HepG2 (cell line): ENCODE measurements around the gene BPIFB4. TPM values are rescaled to one million over a fixed set of nuclear protein-coding genes. Genes with fewer than 3 reads are reported as not detected.

Source experiments
- ATAC-seq: fragments of 200-7000 bp; cut with Tn5 transposase; 3 replicates; pipeline ENCODE4 v1.9.1; 2020; ENCODE audit warnings: mild to moderate bottlenecking, moderate library complexity
- BruUV-seq: library from RNA; stranded (reverse); fragments of 400-500 nt; replicated peaks from 2 replicates; lab custom pipeline; 2021; lab: Mats Ljungman, UMichigan
- CTCF ChIA-PET: fragments of 300-600 bp; formaldehyde crosslinking; extraction: SDS; loops from one replicate; lab custom pipeline; 2021; ENCODE audit warnings: low total read pairs, inconsistent platforms, low intra/inter-chr PET ratio; lab: Yijun Ruan, JAX
- POLR2A ChIA-PET: fragments of 350-600 bp; sonication (Branson Sonifier 250); formaldehyde crosslinking; loops from one replicate; lab custom pipeline; 2020; ENCODE audit warnings: antibody characterized with exemption, inconsistent platforms; lab: Yijun Ruan, JAX
- DNase-seq: peaks from one replicate; pipeline ENCODE4 v3.0.0-alpha.2; 2015; ENCODE audit warnings: low spot score
- FAIRE-seq: peaks from 3 replicates; lab custom pipeline; 2011; peaks lifted over from hg19 to GRCh38; lab: Jason Lieb, UNC
- H2AFZ ChIP-seq: one replicate; pipeline ENCODE4 v1.6.1; 2011; ENCODE audit warnings: low read length, inconsistent platforms
- H3K27ac ChIP-seq: fragments of 300-600 bp; 3 replicates; pipeline ENCODE4 v1.8.0; 2011; ENCODE audit warnings: mixed run types, mild to moderate bottlenecking, mixed read lengths, low read length, inconsistent platforms; ENCODE audit not compliant: insufficient read depth; ENCODE audit errors: extremely low read length
- H3K27me3 ChIP-seq, 2 experiments: fragments of 200-600 bp in 1 of 2; 2 replicates in 1 of 2; 3 replicates in 1 of 2; pipeline versions ENCODE4 v1.6.0 to v1.8.0; 2011; ENCODE audit warnings: low read length in 2 of 2, mild to moderate bottlenecking in 2 of 2, moderate library complexity in 2 of 2, inconsistent platforms in 1 of 2; ENCODE audit not compliant: insufficient read depth in 2 of 2, control insufficient read depth in 1 of 2
- H3K36me3 ChIP-seq, 2 experiments: fragments of 200-600 bp in 1 of 2; replicated peaks in 1 of 2; 2 replicates in 1 of 2; 3 replicates in 1 of 2; pipeline versions ENCODE4 v1.5.1 to v1.8.0; 2011; ENCODE audit warnings: low read length in 2 of 2, inconsistent platforms in 1 of 2; ENCODE audit not compliant: insufficient read depth in 2 of 2, control insufficient read depth in 1 of 2
- H3K4me1 ChIP-seq: 2 replicates; pipeline ENCODE4 v1.5.1; 2012; ENCODE audit warnings: low read length, inconsistent platforms; ENCODE audit not compliant: insufficient read depth
- H3K4me2 ChIP-seq: 2 replicates; pipeline ENCODE4 v1.6.0; 2011; ENCODE audit warnings: low read depth, low read length, inconsistent platforms
- H3K4me3 ChIP-seq, 3 experiments: fragments of 200-600 bp in 1 of 3; sonication (generic), shearing (Covaris generic) in 1 of 3; replicated peaks in 1 of 3; 2 replicates each; pipeline ENCODE4 v1.5.1; 2011 to 2016; ENCODE audit warnings: low read length in 3 of 3, inconsistent platforms in 2 of 3, low read depth in 2 of 3, mild to moderate bottlenecking in 2 of 3, control low read depth in 1 of 3, mixed read lengths in 1 of 3; ENCODE audit not compliant: insufficient read depth in 1 of 3
- H3K79me2 ChIP-seq: one replicate; pipeline ENCODE4 v1.6.1; 2011; ENCODE audit warnings: low read length, inconsistent platforms; ENCODE audit not compliant: insufficient read depth
- H3K9ac ChIP-seq: 2 replicates; pipeline ENCODE4 v1.6.0; 2011; ENCODE audit warnings: mild to moderate bottlenecking, low read depth, low read length, inconsistent platforms; ENCODE audit not compliant: insufficient read depth
- H3K9me3 ChIP-seq: 2 replicates; pipeline ENCODE4 v1.5.1; 2012; ENCODE audit warnings: mild to moderate bottlenecking, low read length
- H4K20me1 ChIP-seq: 2 replicates; pipeline ENCODE4 v1.6.0; 2011; ENCODE audit warnings: inconsistent platforms, mild to moderate bottlenecking, low read length, moderate library complexity; ENCODE audit not compliant: insufficient read depth
- AGO2 ChIP-seq: fragments of 200-400 bp; formaldehyde crosslinking; optimal IDR thresholded peaks from 2 replicates; pipeline ENCODE3; 2017; ENCODE audit warnings: mild to moderate bottlenecking, low read depth, low read length, moderate library complexity
- HNRNPL ChIP-seq: fragments of 200-400 bp; formaldehyde crosslinking; IDR thresholded peaks from 2 replicates; pipeline ENCODE4 v1.6.1; 2017; ENCODE audit warnings: mild to moderate bottlenecking, low read depth, low read length
- KLF15 ChIP-seq: sonication (generic); formaldehyde crosslinking; IDR thresholded peaks from 2 replicates; pipeline ENCODE4 v1.8.1; 2023; ENCODE audit warnings: borderline replicate concordance, mild to moderate bottlenecking, inconsistent platforms, missing genetic modification reagents, mixed read lengths
- MZF1 ChIP-seq: sonication (generic); formaldehyde crosslinking; IDR thresholded peaks from 2 replicates; pipeline ENCODE4 v1.8.1; 2023; ENCODE audit warnings: mild to moderate bottlenecking, missing genetic modification reagents, borderline replicate concordance
- ZFP36 ChIP-seq: fragments of 150-350 bp; IDR thresholded peaks from 2 replicates; pipeline ENCODE4 v1.6.1; 2018; ENCODE audit warnings: borderline replicate concordance, low read length, low read depth; ENCODE audit not compliant: partially characterized antibody
- ZNF629 ChIP-seq: sonication (generic); formaldehyde crosslinking; conservative IDR thresholded peaks from 2 replicates; pipeline ENCODE4 v1.5.0; 2020; ENCODE audit warnings: missing genetic modification reagents
- WGBS: methylation state at CpG from one replicate; pipeline ENCODE4 v1.1.6; 2017; ENCODE audit warnings: low lambda C conversion rate; 5-methylcytosine and 5-hydroxymethylcytosine counted together
- in situ Hi-C: cut with HindIII; loops from 2 replicates; pipeline ENCODE4 v1.10.0; 2017; ENCODE audit warnings: low pct_unique_long_range_greater_than_20kb; ENCODE audit not compliant: extremely low pct_ligation_motif_present
- intact Hi-C: fragments of 100-400 bp; cut with micrococcal nuclease; formaldehyde crosslinking; loops from one replicate; pipeline ENCODE4 v1.10.0; 2022; ENCODE audit not compliant: unreplicated experiment
- polyA plus RNA-seq, 8 experiments: library from polyadenylated mRNA; depleted of rRNA in 3 of 8; stranded (reverse) in 7 of 8; unstranded in 1 of 8; fragments of >200 nt; fragmentation: Illumina TruSeq in 4 of 8; extraction: Trizol in 4 of 8; gene quantifications; 2 replicates each; pipeline versions ENCODE4 v1.2.1 to v1.2.3, GENCODE V29; 2011 to 2016; ENCODE audit warnings: low read depth in 4 of 8, missing spikeins in 1 of 8, mixed read lengths in 1 of 8; ENCODE audit not compliant: insufficient read depth in 1 of 8
- total RNA-seq, 5 experiments: library from RNA; depleted of rRNA; stranded (reverse); fragments of >200 nt; fragmentation: Illumina TruSeq; extraction: Trizol; gene quantifications; 2 replicates each; pipeline ENCODE4 v1.2.3, GENCODE V29; 2016; ENCODE audit warnings: low read depth in 1 of 5
- TF ChIP-seq, protein P1 (sequence below): sonication (generic); formaldehyde crosslinking; IDR thresholded peaks from 2 replicates; pipeline ENCODE4 v1.4.0; 2020; ENCODE audit warnings: mild to moderate bottlenecking, missing genetic modification reagents
- TF ChIP-seq, protein P2 (sequence below): sonication (generic); formaldehyde crosslinking; IDR thresholded peaks from 2 replicates; pipeline ENCODE4 v1.5.0; 2020; ENCODE audit warnings: missing genetic modification reagents

Gene BPIFB4
- total and polyA plus RNA-seq, 2 of the 13 experiments (the other 11 are each of a cell fraction or from before 2014, with no cell fraction given), result 0.09 TPM; not detected in 1

DNA sequence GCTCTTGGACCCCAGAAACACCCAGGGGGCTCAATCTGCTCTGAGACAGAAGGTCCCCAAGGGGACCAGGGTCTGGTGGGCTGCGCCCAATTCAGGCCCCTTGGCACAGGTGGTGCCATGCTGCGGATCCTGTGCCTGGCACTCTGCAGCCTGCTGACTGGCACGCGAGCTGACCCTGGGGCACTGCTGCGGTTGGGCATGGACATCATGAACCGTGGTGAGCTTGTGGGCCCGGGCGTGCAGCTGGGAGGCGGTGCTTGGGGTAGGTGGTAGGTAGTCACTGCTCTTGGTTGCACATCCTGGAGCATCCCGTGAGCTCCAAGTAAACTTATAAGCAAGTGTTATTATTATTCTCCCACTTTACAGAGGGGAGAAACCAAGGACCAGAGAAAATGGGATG, 47.9 kb upstream of the BPIFB4 start, which contains the start of gene BPIFB6:
Gene BPIFB6 (plus strand): TSS at position 118 of the 400 bp plus-strand sequence. CDS start 0 bp downstream, at position 118.
- no peak for DNase-seq
- Histone ChIP-seq H3K4me3 (no peak within 1 kb of the TSS), H3K79me2 (no peaks in the 10 kb centered on the region), H3K4me2 (no peak within 1 kb of the TSS), H3K9me3 (no peaks in the 10 kb centered on the region), H3K27ac (no peak within 1 kb of the TSS), H3K27me3 (peaks cover 1 to 23% of the 10 kb centered on the region in 2 experiments; a peak in 3 of 5 replicates), H2AFZ (no peak within 1 kb of the TSS), H3K4me1 (peaks cover 29% of the 10 kb centered on the region), H3K36me3 (no peaks in the 10 kb centered on the region), H4K20me1 (no peaks in the 10 kb centered on the region), H3K9ac (no peak within 1 kb of the TSS)
- no TSS peak for BruUV-seq
- 57% methylated on average over 7 of the region's 10 CpGs for WGBS
- ChIA-PET CTCF (no interaction called here), POLR2A (interaction anchor here (1.9 kb wide), 1 partner anchor 11 kb away, joined by 6 read pairs; no protein-coding TSS in a partner anchor)
- intact Hi-C loops (no loop called here), in situ Hi-C loops (no loop called here)
- FAIRE-seq, result no peak
- ATAC-seq, result no peak
- TF ChIP-seq KLF15, result no peak
- TF ChIP-seq, protein P1, sequence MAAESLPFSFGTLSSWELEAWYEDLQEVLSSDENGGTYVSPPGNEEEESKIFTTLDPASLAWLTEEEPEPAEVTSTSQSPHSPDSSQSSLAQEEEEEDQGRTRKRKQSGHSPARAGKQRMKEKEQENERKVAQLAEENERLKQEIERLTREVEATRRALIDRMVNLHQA (CRISPR knock-in tag), result no peak
- TF ChIP-seq ZNF629 (CRISPR knock-in tag), result 0 out of 2 replicates have a peak, but pooled peaks have one; percentile 21
- no peak for TF ChIP-seq MZF1 (CRISPR knock-in tag)
- TF ChIP-seq AGO2, result no peak
- 0 out of 2 replicates have a peak, but pooled peaks have one; percentile 40 for TF ChIP-seq HNRNPL

DNA sequence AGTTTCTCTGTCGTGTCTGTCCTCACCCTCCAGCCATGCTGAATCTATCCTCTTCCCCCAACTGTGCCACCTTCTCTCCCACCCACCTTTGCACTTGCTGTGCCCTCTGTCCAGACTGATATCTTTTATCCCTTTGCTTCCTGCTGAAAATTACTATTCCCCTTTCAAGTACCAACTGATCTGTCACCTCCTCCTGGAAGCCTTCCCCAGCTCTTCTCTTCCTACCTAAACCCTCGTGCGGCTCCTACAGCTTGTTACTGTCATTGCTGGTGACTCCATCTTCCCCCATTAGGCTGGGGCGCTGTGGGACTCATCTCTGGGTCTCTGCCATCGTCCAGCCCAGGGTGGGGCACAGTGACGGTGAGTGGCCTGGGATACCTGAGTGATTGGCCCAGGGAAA, 46.9 kb upstream of the BPIFB4 start:
- no TSS peak for BruUV-seq
- WGBS, result 24% methylated on average over 6 of the region's 6 CpGs
- no peak overlapping the region for H2AFZ ChIP-seq
- no peak overlapping the region for H3K9ac ChIP-seq
- no peak for ATAC-seq
- H3K9me3 ChIP-seq, result no peaks in the 10 kb centered on the region
- ChIA-PET POLR2A (interaction anchor here (1.9 kb wide), 1 partner anchor 10 kb away, joined by 6 read pairs; no protein-coding TSS in a partner anchor), CTCF (no interaction called here)
- no peak overlapping the region for H3K4me2 ChIP-seq
- H3K4me1 ChIP-seq, result peaks cover 18% of the 10 kb centered on the region
- H4K20me1 ChIP-seq, result no peaks in the 10 kb centered on the region
- no peaks in the 10 kb centered on the region for H3K36me3 ChIP-seq
- intact Hi-C loops (no loop called here), in situ Hi-C loops (no loop called here)
- no peak for DNase-seq
- FAIRE-seq, result no peak
- no peak overlapping the region for H3K4me3 ChIP-seq
- H3K79me2 ChIP-seq, result no peaks in the 10 kb centered on the region
- peaks cover 1 to 23% of the 10 kb centered on the region in 2 experiments; a peak in 3 of 5 replicates for H3K27me3 ChIP-seq
- TF ChIP-seq, protein P2, sequence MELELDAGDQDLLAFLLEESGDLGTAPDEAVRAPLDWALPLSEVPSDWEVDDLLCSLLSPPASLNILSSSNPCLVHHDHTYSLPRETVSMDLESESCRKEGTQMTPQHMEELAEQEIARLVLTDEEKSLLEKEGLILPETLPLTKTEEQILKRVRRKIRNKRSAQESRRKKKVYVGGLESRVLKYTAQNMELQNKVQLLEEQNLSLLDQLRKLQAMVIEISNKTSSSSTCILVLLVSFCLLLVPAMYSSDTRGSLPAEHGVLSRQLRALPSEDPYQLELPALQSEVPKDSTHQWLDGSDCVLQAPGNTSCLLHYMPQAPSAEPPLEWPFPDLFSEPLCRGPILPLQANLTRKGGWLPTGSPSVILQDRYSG (CRISPR knock-in tag), result no peak
- peak; percentile 89 for TF ChIP-seq ZFP36
- H3K27ac ChIP-seq, result no peak overlapping the region
